Skeletal muscle satellite cell (primary cell): ENCODE measurements around the gene MTR.
A peak's percentile ranks its signal among the peaks of the same experiment; 100 is the strongest.

Source experiments
- H3K27me3 ChIP-seq: 2 replicates; pipeline ENCODE4 v1.7.0; 2013; ENCODE audit warnings: low read length; ENCODE audit not compliant: control insufficient read depth, insufficient read depth
- H3K36me3 ChIP-seq: 2 replicates; pipeline ENCODE4 v1.7.0; 2013; ENCODE audit warnings: mild to moderate bottlenecking, control low read depth, low read length; ENCODE audit not compliant: insufficient read depth
- H3K4me1 ChIP-seq: 2 replicates; pipeline ENCODE4 v1.7.0; 2013; ENCODE audit warnings: low read length; ENCODE audit not compliant: control insufficient read depth, insufficient read depth
- H3K4me2 ChIP-seq: 2 replicates; pipeline ENCODE4 v1.7.0; 2013; ENCODE audit warnings: mild to moderate bottlenecking, low read length
- H3K4me3 ChIP-seq: 2 replicates; pipeline ENCODE4 v1.7.0; 2013; ENCODE audit warnings: low read length
- H3K9ac ChIP-seq: 2 replicates; pipeline ENCODE4 v1.7.0; 2013; ENCODE audit warnings: mild to moderate bottlenecking, low read depth, low read length, moderate library complexity
- H3K9me3 ChIP-seq: replicated peaks from 2 replicates; pipeline ENCODE4 v1.7.0; 2013; ENCODE audit warnings: mild to moderate bottlenecking, control low read depth, low read length

MTR gene

GRCh38 chr1:236785477-236785876 lies 9.6 kb upstream of the MTR start:
- Histone ChIP-seq H3K9me3 (no peaks in the 10 kb centered on the region), H3K4me2 (no peak overlapping the region), H3K36me3 (no peaks in the 10 kb centered on the region), H3K9ac (no peak overlapping the region), H3K4me3 (no peak overlapping the region), H3K4me1 (no peaks in the 10 kb centered on the region), H3K27me3 (no peaks in the 10 kb centered on the region)

GRCh38 chr1:236786453-236786852 lies 8.6 kb upstream of the MTR start:
- no peaks in the 10 kb centered on the region for H3K4me1 ChIP-seq
- H3K4me3 ChIP-seq: no peak overlapping the region
- H3K9ac ChIP-seq: no peak overlapping the region
- H3K36me3 ChIP-seq: no peaks in the 10 kb centered on the region
- no peaks in the 10 kb centered on the region for H3K27me3 ChIP-seq
- H3K9me3 ChIP-seq: no peaks in the 10 kb centered on the region
- no peak overlapping the region for H3K4me2 ChIP-seq

GRCh38 chr1:236794585-236795034 lies 482 bp upstream of the MTR start:
- no peaks in the 10 kb centered on the region for H3K36me3 ChIP-seq

GRCh38 chr1:236795757-236796667 lies 920 bp downstream of the MTR start:
- Histone ChIP-seq H3K4me1 (peaks cover 8% of the 10 kb centered on the region), H3K9ac (peak overlapping the region; percentile 91), H3K36me3 (no peaks in the 10 kb centered on the region), H3K9me3 (no peaks in the 10 kb centered on the region), H3K4me3 (peak overlapping the region; percentile 92), H3K27me3 (no peaks in the 10 kb centered on the region), H3K4me2 (peak overlapping the region; percentile 92)

More at GRCh38 chr1:236794585-236795034, 482 bp upstream of the MTR start:
- Histone ChIP-seq H3K9ac (peak overlapping the region; percentile 63), H3K4me1 (peaks cover 8% of the 10 kb centered on the region), H3K9me3 (no peaks in the 10 kb centered on the region), H3K4me2 (peak overlapping the region; percentile 92), H3K4me3 (peak overlapping the region; percentile 92), H3K27me3 (no peaks in the 10 kb centered on the region)

- H3K36me3 ChIP-seq: no peaks in the 10 kb centered on the region
- no peak overlapping the region for H3K9ac ChIP-seq
- H3K27me3 ChIP-seq: no peaks in the 10 kb centered on the region
- no peak overlapping the region for H3K4me2 ChIP-seq
- peaks cover 8% of the 10 kb centered on the region for H3K4me1 ChIP-seq
- no peak overlapping the region for H3K4me3 ChIP-seq
- H3K9me3 ChIP-seq: no peaks in the 10 kb centered on the region
These were observed 3.9 kb downstream of the MTR start for GRCh38 chr1:236799001-236799400.

- H3K27me3 ChIP-seq: no peaks in the 10 kb centered on the region
- peaks cover 5% of the 10 kb centered on the region for H3K4me1 ChIP-seq
- H3K4me2 ChIP-seq: no peak overlapping the region
- H3K9ac ChIP-seq: no peak overlapping the region
- no peaks in the 10 kb centered on the region for H3K36me3 ChIP-seq
- H3K4me3 ChIP-seq: no peak overlapping the region
- H3K9me3 ChIP-seq: no peaks in the 10 kb centered on the region
These were observed 5.0 kb downstream of the MTR start for GRCh38 chr1:236800002-236800620.

DNA sequence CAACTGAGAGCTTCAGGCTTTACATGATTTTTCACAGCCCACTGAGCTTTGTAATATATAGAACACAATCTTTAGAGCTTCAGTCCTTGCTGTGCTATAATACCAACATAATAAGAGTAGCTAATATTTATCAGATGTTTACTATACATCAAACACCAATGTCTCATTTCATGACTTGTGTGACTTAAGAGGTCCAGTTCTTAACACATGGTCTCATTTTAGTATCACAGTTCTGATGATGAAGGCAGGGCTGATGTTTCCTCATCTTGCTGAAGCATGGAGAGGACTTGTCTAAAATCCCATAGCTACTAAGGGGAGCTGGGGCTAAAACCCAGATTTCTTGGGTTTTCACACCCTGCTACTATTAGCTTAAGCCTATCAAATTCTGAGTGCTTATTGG lies 5.5 kb downstream of the MTR start:
- no peaks in the 10 kb centered on the region for H3K9me3 ChIP-seq
- no peaks in the 10 kb centered on the region for H3K27me3 ChIP-seq
- no peak overlapping the region for H3K9ac ChIP-seq
- H3K4me2 ChIP-seq: no peak overlapping the region
- no peaks in the 10 kb centered on the region for H3K36me3 ChIP-seq
- H3K4me1 ChIP-seq: peaks cover 5% of the 10 kb centered on the region
- H3K4me3 ChIP-seq: no peak overlapping the region

DNA sequence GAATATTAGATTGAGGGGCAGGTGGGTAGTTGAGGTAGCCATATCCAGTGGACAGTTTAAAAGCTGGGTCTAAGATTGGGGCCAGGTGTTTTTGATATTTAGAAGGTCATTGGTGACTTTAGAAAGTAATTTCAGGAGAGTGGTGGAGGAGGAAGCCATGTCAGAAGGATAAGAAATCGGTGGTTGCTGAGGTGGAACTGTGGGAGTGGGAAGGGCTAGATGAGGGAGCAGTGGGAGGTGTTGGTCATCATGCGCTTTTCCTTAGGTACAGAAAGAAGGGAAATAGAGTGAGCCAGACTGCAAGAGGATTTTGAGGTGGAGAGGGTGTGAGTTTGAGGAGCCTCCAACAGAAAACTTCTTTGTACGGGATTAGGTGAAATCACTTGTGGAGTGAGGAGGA lies 7.2 kb downstream of the MTR start:
- peaks cover 3% of the 10 kb centered on the region for H3K36me3 ChIP-seq
- no peaks in the 10 kb centered on the region for H3K27me3 ChIP-seq
- no peak overlapping the region for H3K4me3 ChIP-seq
- H3K4me2 ChIP-seq: no peak overlapping the region
- no peak overlapping the region for H3K9ac ChIP-seq
- no peaks in the 10 kb centered on the region for H3K9me3 ChIP-seq
- H3K4me1 ChIP-seq: peaks cover under 1% of the 10 kb centered on the region

GRCh38 chr1:236806634-236807033 lies 11.5 kb downstream of the MTR start:
- Histone ChIP-seq H3K4me1 (no peaks in the 10 kb centered on the region), H3K4me3 (no peak overlapping the region), H3K9me3 (no peaks in the 10 kb centered on the region), H3K27me3 (no peaks in the 10 kb centered on the region), H3K36me3 (peaks cover 25% of the 10 kb centered on the region), H3K9ac (no peak overlapping the region), H3K4me2 (no peak overlapping the region)

- Histone ChIP-seq H3K36me3 (peaks cover 36% of the 10 kb centered on the region), H3K27me3 (no peaks in the 10 kb centered on the region), H3K9ac (no peak overlapping the region), H3K4me3 (no peak overlapping the region), H3K9me3 (no peaks in the 10 kb centered on the region), H3K4me2 (no peak overlapping the region), H3K4me1 (no peaks in the 10 kb centered on the region)
These were observed 12.9 kb downstream of the MTR start for GRCh38 chr1:236808005-236808404.

DNA sequence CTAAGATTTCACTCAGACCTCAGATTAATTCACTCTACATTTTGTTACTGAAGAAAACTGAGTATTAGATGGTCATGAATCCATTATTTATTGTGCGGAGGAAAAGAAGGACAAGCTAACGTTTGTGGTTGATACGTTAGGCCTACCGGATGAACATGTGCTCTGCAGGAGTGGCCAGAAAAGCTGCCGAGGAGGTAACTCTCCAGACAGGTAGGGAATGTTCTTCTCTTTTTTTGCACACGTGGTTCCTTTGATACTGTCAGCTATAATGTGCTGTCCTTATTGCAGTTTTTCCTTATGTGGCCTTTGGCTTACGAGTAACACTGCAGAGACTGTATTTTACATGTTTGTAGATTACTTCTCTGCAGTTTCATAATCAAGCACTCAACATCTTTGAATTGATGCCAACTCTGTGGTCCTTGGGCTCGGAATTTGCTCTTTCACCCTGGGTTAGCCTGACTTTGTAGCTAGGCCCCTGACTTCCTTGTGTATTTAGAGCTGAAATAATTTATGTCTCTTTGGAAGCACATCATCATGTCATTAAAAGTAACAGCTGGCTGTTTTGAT lies 13.6 kb downstream of the MTR start:
- Histone ChIP-seq H3K9me3 (no peaks in the 10 kb centered on the region), H3K4me1 (no peaks in the 10 kb centered on the region), H3K4me3 (no peak overlapping the region), H3K27me3 (no peaks in the 10 kb centered on the region), H3K36me3 (peaks cover 42% of the 10 kb centered on the region), H3K9ac (no peak overlapping the region), H3K4me2 (no peak overlapping the region)
